HEK293T (cell line): ENCODE data around the gene GJD3.

Experiments
- ARNT ChIP-seq: fragments of 450-650 bp; IDR thresholded peaks from 2 replicates; pipeline ENCODE4 v1.6.1; 2017; ENCODE audit warnings: mild to moderate bottlenecking
- BHLHE40 ChIP-seq: fragments of 450-650 bp; IDR thresholded peaks from 2 replicates; pipeline ENCODE4 v1.6.1; 2016; ENCODE audit warnings: mild to moderate bottlenecking, moderate library complexity, borderline replicate concordance
- CTBP1 ChIP-seq: fragments of 450-650 bp; IDR thresholded peaks from 2 replicates; pipeline ENCODE4 v1.6.1; 2016; ENCODE audit warnings: borderline replicate concordance
- ELF4 ChIP-seq: fragments of 450-650 bp; IDR thresholded peaks from 2 replicates; pipeline ENCODE4 v1.6.1; 2017; ENCODE audit warnings: antibody characterized with exemption
- FOXK2 ChIP-seq: fragments of 450-650 bp; IDR thresholded peaks from 2 replicates; pipeline ENCODE4 v1.6.1; 2016; ENCODE audit warnings: mild to moderate bottlenecking
- HDGF ChIP-seq: fragments of 450-650 bp; IDR thresholded peaks from 2 replicates; pipeline ENCODE4 v1.6.1; 2017; ENCODE audit warnings: antibody characterized with exemption, borderline replicate concordance
- LEF1 ChIP-seq: fragments of 450-650 bp; IDR thresholded peaks from 2 replicates; pipeline ENCODE4 v1.6.1; 2017; ENCODE audit warnings: mild to moderate bottlenecking, borderline replicate concordance
- PKNOX1 ChIP-seq: fragments of 450-650 bp; IDR thresholded peaks from 2 replicates; pipeline ENCODE4 v1.6.1; 2016
- SP1 ChIP-seq: fragments of 450-650 bp; IDR thresholded peaks from 2 replicates; pipeline ENCODE4 v1.6.1; 2017
- SUZ12 ChIP-seq: fragments of 450-650 bp; IDR thresholded peaks from 2 replicates; pipeline ENCODE4 v1.6.1; 2016; ENCODE audit warnings: mild to moderate bottlenecking
- TARDBP ChIP-seq: fragments of 450-650 bp; IDR thresholded peaks from 2 replicates; pipeline ENCODE4 v1.6.1; 2016
- ZNF384 ChIP-seq: fragments of 450-650 bp; IDR thresholded peaks from 2 replicates; pipeline ENCODE4 v1.6.1; 2016

- TF ChIP-seq BHLHE40 = no peak
- TF ChIP-seq SP1 = no peak
- no peak for TF ChIP-seq FOXK2
- TF ChIP-seq SUZ12 = no peak
- no peak for TF ChIP-seq CTBP1
- no peak for TF ChIP-seq ELF4
- no peak for TF ChIP-seq ZNF384
- TF ChIP-seq LEF1 = no peak
- no peak for TF ChIP-seq PKNOX1
- no peak for TF ChIP-seq ARNT
- no peak for TF ChIP-seq HDGF
- no peak for TF ChIP-seq TARDBP
Observed at GRCh38 chr17:40363111-40363827, 1.3 kb downstream of the GJD3 start.
